K562 (cell line): ENCODE data around the gene EPO. TPM values are rescaled to one million over a fixed set of nuclear protein-coding genes. Genes with fewer than 3 reads are reported as not detected.

Experiments
- CCNT2 ChIP-seq: IDR thresholded peaks from 2 replicates; pipeline ENCODE4 v1.6.1; 2011; ENCODE audit warnings: borderline replicate concordance, low read depth, mild to moderate bottlenecking, moderate library complexity, mixed read lengths, low read length; ENCODE audit not compliant: insufficient read length; ENCODE audit errors: extremely low read depth
- CREB3L1 ChIP-seq: fragments of 450-650 bp; IDR thresholded peaks from 2 replicates; pipeline ENCODE4 v1.6.1; 2014; ENCODE audit warnings: low read depth, mild to moderate bottlenecking, moderate library complexity, borderline replicate concordance
- DMBX1 ChIP-seq: fragments of 250-450 bp; sonication (Bioruptor Pico); IDR thresholded peaks from 2 replicates; pipeline ENCODE4 v1.8.0; 2022; ENCODE audit warnings: inconsistent platforms, mild to moderate bottlenecking, moderate library complexity, borderline replicate concordance
- EP400 ChIP-seq: fragments of 450-650 bp; IDR thresholded peaks from 2 replicates; pipeline ENCODE4 v1.6.1; 2017; ENCODE audit warnings: antibody characterized with exemption, mild to moderate bottlenecking, moderate library complexity
- ESRRB ChIP-seq: fragments of 250-450 bp; sonication (Bioruptor Pico); IDR thresholded peaks from 2 replicates; pipeline ENCODE4 v1.5.0; 2020; ENCODE audit warnings: mild to moderate bottlenecking, moderate library complexity, borderline replicate concordance
- FOXM1 ChIP-seq, 2 experiments: fragments of 450-650 bp in 1 of 2; sonication (generic) in 1 of 2; formaldehyde crosslinking in 1 of 2; IDR thresholded peaks; 2 replicates each; pipeline versions ENCODE4 v1.6.1 to v1.9.0; 2017 to 2022; ENCODE audit warnings: low read depth in 2 of 2, mild to moderate bottlenecking in 2 of 2, missing genetic modification reagents in 1 of 2, moderate library complexity in 1 of 2
- GABPA ChIP-seq: fragments of 200-800 bp; sonication (Bioruptor generic); conservative IDR thresholded peaks from 2 replicates; pipeline ENCODE4 v1.6.1; 2016; ENCODE audit warnings: low read depth, missing genetic modification characterization, missing compliant biosample characterization
- HIVEP1 ChIP-seq: fragments of 250-450 bp; sonication (Bioruptor Pico); IDR thresholded peaks from 2 replicates; pipeline ENCODE4 v1.4.0; 2020; ENCODE audit warnings: mild to moderate bottlenecking
- HNRNPL ChIP-seq: fragments of 200-400 bp; formaldehyde crosslinking; IDR thresholded peaks from 2 replicates; pipeline ENCODE4 v1.6.1; 2017; ENCODE audit warnings: low read depth, mild to moderate bottlenecking, low read length
- ID3 ChIP-seq, 2 experiments: fragments of 250-450 bp in 1 of 2; fragments of 450-650 bp in 1 of 2; sonication (Bioruptor Pico) in 1 of 2; IDR thresholded peaks; 2 replicates each; pipeline versions ENCODE4 v1.6.1 to v1.8.0; 2016 to 2021; ENCODE audit warnings: mild to moderate bottlenecking in 2 of 2, moderate library complexity in 2 of 2, missing compliant biosample characterization in 1 of 2, missing genetic modification characterization in 1 of 2
- IFI16 ChIP-seq: fragments of 250-450 bp; sonication (Bioruptor Pico); IDR thresholded peaks from 2 replicates; pipeline ENCODE4 v2.1.2; 2022; ENCODE audit warnings: mild to moderate bottlenecking, inconsistent platforms
- KLF6 ChIP-seq: fragments of 250-450 bp; sonication (Bioruptor Pico); IDR thresholded peaks from 2 replicates; pipeline ENCODE4 v1.4.0; 2020; ENCODE audit warnings: mild to moderate bottlenecking, moderate library complexity, borderline replicate concordance
- NRF1 ChIP-seq, 2 experiments: fragments of 450-650 bp; IDR thresholded peaks in 1 of 2; conservative IDR thresholded peaks in 1 of 2; 2 replicates each; pipeline ENCODE4 v1.6.1; 2014; ENCODE audit warnings: mild to moderate bottlenecking in 2 of 2
- TRIM28 ChIP-seq: fragments of 450-650 bp; IDR thresholded peaks from 2 replicates; pipeline ENCODE4 v1.6.1; 2017
- TSHZ1 ChIP-seq: fragments of 250-450 bp; sonication (Bioruptor Pico); IDR thresholded peaks from 2 replicates; pipeline ENCODE4 v1.4.0; 2020; ENCODE audit warnings: mild to moderate bottlenecking, moderate library complexity
- ZBTB12 ChIP-seq: fragments of 250-450 bp; sonication (Bioruptor Pico); IDR thresholded peaks from 2 replicates; pipeline ENCODE4 v1.4.0; 2020
- ZNF282 ChIP-seq: sonication (generic); formaldehyde crosslinking; IDR thresholded peaks from 2 replicates; pipeline ENCODE4 v1.8.1; 2023; ENCODE audit warnings: missing genetic modification reagents
- ZNF76 ChIP-seq: fragments of 250-450 bp; sonication (Bioruptor Pico); IDR thresholded peaks from 2 replicates; pipeline ENCODE4 v1.4.0; 2020; ENCODE audit warnings: mild to moderate bottlenecking, moderate library complexity, borderline replicate concordance
- polyA plus RNA-seq, 8 experiments: library from polyadenylated mRNA; depleted of rRNA in 4 of 8; stranded (reverse) in 5 of 8; unstranded in 3 of 8; fragments of >200 nt; fragmentation: Nextera tagmentation in 2 of 8; fragmentation: Illumina TruSeq in 1 of 8; extraction: Ambion mirVana in 2 of 8; extraction: Trizol in 1 of 8; gene quantifications; 2 replicates each; pipeline versions ENCODE4 v1.2.1 to v1.2.3, GENCODE V29; 2011 to 2014; ENCODE audit warnings: inconsistent platforms in 1 of 8, missing spikeins in 1 of 8
- total RNA-seq, 7 experiments: library from RNA; depleted of rRNA in 6 of 7; stranded (reverse); fragments of >200 nt in 6 of 7; fragmentation: Illumina TruSeq in 2 of 7; extraction: Trizol in 2 of 7; gene quantifications; 2 replicates each; pipeline versions ENCODE4 v1.2.1 to v1.2.3, GENCODE V29; 2011 to 2021; ENCODE audit warnings: low replicate concordance in 1 of 7

EPO gene
- total and polyA plus RNA-seq, 9 of the 15 experiments (the other 6 are each of a cell fraction or from before 2014, with no cell fraction given), result 0.06 to 0.41 (median 0.07) TPM; not detected in 6

GRCh38 chr7:100673302-100673941, 46.8 kb upstream of the EPO start, which contains the start of gene GNB2 (continued):
- peak; percentile 60; the same call in 1 of the 2 replicates for TF ChIP-seq ZBTB12 (CRISPR knock-in tag)
- TF ChIP-seq ZNF282, result no peak
- TF ChIP-seq HIVEP1 (CRISPR knock-in tag), result peak; percentile 62; the same call in 1 of the 2 replicates
- TF ChIP-seq TRIM28, result peak; percentile 75
- TF ChIP-seq TSHZ1 (CRISPR knock-in tag), result no peak
- peak; percentile 9; the same call in 1 of the 2 replicates for TF ChIP-seq ZNF76 (CRISPR knock-in tag)
- no peak for TF ChIP-seq ESRRB (CRISPR knock-in tag)
- peak; percentile 73; the same call in 1 of the 2 replicates for TF ChIP-seq KLF6 (CRISPR knock-in tag)
- TF ChIP-seq DMBX1, result 0 out of 2 replicates have a peak, but pooled peaks have one; percentile 28
- TF ChIP-seq CREB3L1, result peak; percentile 80
- TF ChIP-seq EP400, result peak; percentile 91
- TF ChIP-seq HNRNPL, result peak; percentile 79
- TF ChIP-seq ID3 (CRISPR knock-in tag; IDR thresholded peaks at IDR 0.05), result no peak
- peak; percentile 92 for TF ChIP-seq ID3 (tag; IDR thresholded peaks at IDR 0.05)
- no peak for TF ChIP-seq IFI16 (CRISPR knock-in tag)
- peak; percentile 92 for TF ChIP-seq CCNT2
- peak; percentile 44 to 71; a peak in 3 of 4 replicates for TF ChIP-seq NRF1 (conservative IDR thresholded peaks at IDR 0.05 in 1 of 2, IDR thresholded peaks at IDR 0.05 in 1 of 2)
- no peak for TF ChIP-seq FOXM1 (IDR thresholded peaks at IDR 0.05; ENCODE audit: low read depth)
- TF ChIP-seq FOXM1 (CRISPR knock-in tag; IDR thresholded peaks at IDR 0.05; ENCODE audit: low read depth), result no peak
- peak; percentile 57; the same call in 1 of the 2 replicates for TF ChIP-seq GABPA (tag)
